Prostate gland (tissue), 2 donors: ENCODE results near the gene OTOP2. TPM values are rescaled to one million over a fixed set of nuclear protein-coding genes. Genes with fewer than 3 reads are reported as not detected.

Experiments
- DNase-seq: peaks from one replicate; pipeline ENCODE4 v3.0.0-alpha.2; 2019; ENCODE audit warnings: low spot score
- H3K27ac ChIP-seq, 2 donors: fragments of 200-600 bp; sonication (generic); 2 replicates each; pipeline ENCODE4 v1.5.1; 2017 to 2019
- H3K27me3 ChIP-seq: fragments of 200-600 bp; sonication (generic); replicated peaks from 2 replicates; pipeline ENCODE4 v1.5.1; 2019; ENCODE audit not compliant: insufficient read depth
- H3K36me3 ChIP-seq, 2 donors: fragments of 200-600 bp; sonication (generic); 1 replicate in 1 of 2; 2 replicates in 1 of 2; pipeline versions ENCODE4 v1.5.1 to v1.8.1; 2017 to 2019
- H3K4me1 ChIP-seq: fragments of 200-600 bp; sonication (generic); replicated peaks from 2 replicates; pipeline ENCODE4 v1.5.1; 2019
- H3K4me3 ChIP-seq, 2 donors: fragments of 200-600 bp; sonication (generic); 2 replicates each; pipeline ENCODE4 v1.5.1; 2017 to 2019
- H3K9me3 ChIP-seq: fragments of 200-600 bp; sonication (generic); 2 replicates; pipeline ENCODE4 v1.5.1; 2017
- POLR2A ChIP-seq: fragments of 450-650 bp; IDR thresholded peaks from one replicate; pipeline ENCODE4 v1.6.1; 2016; ENCODE audit warnings: antibody characterized with exemption, mild to moderate bottlenecking
- POLR2AphosphoS5 ChIP-seq: sonication (generic); formaldehyde crosslinking; IDR thresholded peaks from one replicate; pipeline ENCODE4 v1.6.1; 2017; ENCODE audit warnings: antibody characterized with exemption
- WGBS: methylation state at CpG from one replicate; pipeline ENCODE4 v1.1.5; 2018; 5-methylcytosine and 5-hydroxymethylcytosine counted together
- intact Hi-C: fragments of 100-400 bp; cut with DNase I; formaldehyde crosslinking; loops from one replicate; pipeline ENCODE4 v1.14.2; 2022
- total RNA-seq, 2 donors: library from RNA; depleted of rRNA; stranded (reverse); fragments of >200 nt; gene quantifications; one replicate each; pipeline ENCODE4 v1.1.0, GENCODE V29; 2016
- TF ChIP-seq, protein P1 (sequence below), 4 experiments: fragments of 200-600 bp in 2 of 4; fragments of 450-650 bp in 2 of 4; sonication (generic) in 2 of 4; IDR thresholded peaks; 1 replicate in 3 of 4; 2 replicates in 1 of 4; pipeline ENCODE4 v1.5.1; 2016 to 2019; ENCODE audit warnings: antibody characterized with exemption in 4 of 4, mild to moderate bottlenecking in 2 of 4, moderate library complexity in 2 of 4

Gene OTOP2
- total RNA-seq, 2 donors from 2014 or later, result 0.85 TPM; not detected in 1

DNA sequence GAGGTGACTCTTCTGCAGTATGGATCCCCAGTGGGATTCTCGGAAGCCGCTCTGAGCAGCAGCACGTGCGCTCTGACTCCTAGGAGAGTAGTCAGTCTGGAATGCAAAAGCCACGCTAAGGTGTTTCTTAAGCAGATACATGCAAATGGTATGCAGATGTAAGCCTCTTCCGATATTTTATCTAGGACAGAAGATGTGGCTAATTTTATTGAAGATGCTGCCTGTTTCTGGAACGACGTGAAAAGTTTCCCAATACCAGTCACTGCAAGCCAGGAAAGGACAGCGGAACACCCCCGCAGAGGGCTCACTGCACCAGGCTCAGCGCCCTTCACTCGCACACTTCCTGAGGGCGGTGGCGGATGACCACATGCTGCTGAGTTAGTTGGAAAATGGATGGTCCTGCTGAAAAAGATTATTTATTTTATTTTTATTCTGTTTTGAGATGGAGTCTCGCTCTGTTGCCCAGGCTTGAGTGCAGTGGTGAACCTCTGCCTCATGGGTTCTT lies 40.8 kb upstream of the OTOP2 start:
- TF ChIP-seq POLR2AphosphoS5, result no peak
- no peak for TF ChIP-seq POLR2A
- TF ChIP-seq, protein P1, sequence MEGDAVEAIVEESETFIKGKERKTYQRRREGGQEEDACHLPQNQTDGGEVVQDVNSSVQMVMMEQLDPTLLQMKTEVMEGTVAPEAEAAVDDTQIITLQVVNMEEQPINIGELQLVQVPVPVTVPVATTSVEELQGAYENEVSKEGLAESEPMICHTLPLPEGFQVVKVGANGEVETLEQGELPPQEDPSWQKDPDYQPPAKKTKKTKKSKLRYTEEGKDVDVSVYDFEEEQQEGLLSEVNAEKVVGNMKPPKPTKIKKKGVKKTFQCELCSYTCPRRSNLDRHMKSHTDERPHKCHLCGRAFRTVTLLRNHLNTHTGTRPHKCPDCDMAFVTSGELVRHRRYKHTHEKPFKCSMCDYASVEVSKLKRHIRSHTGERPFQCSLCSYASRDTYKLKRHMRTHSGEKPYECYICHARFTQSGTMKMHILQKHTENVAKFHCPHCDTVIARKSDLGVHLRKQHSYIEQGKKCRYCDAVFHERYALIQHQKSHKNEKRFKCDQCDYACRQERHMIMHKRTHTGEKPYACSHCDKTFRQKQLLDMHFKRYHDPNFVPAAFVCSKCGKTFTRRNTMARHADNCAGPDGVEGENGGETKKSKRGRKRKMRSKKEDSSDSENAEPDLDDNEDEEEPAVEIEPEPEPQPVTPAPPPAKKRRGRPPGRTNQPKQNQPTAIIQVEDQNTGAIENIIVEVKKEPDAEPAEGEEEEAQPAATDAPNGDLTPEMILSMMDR (IDR thresholded peaks at IDR 0.05), result no peak
- no peaks in the 10 kb centered on the region for H3K27me3 ChIP-seq

GRCh38 chr17:74888469-74888868 lies 35.6 kb upstream of the OTOP2 start:
- 45% methylated on average over 13 of the region's 13 CpGs for WGBS
- TF ChIP-seq, protein P1 (IDR thresholded peaks at IDR 0.05), result no peak
- no peak for TF ChIP-seq POLR2A
- no peak for TF ChIP-seq POLR2AphosphoS5
- Histone ChIP-seq H3K4me1 (peaks cover 5% of the 10 kb centered on the region), H3K36me3 (no peaks in the 10 kb centered on the region), H3K27ac (no peak overlapping the region), H3K9me3 (no peaks in the 10 kb centered on the region), H3K4me3 (no peak overlapping the region), H3K27me3 (peaks cover 11% of the 10 kb centered on the region)
- no peak for DNase-seq
- intact Hi-C loops, result no loop called here

More for the DNA sequence above, 40.8 kb upstream of the OTOP2 start:
- H3K36me3 ChIP-seq, result no peaks in the 10 kb centered on the region
- no peaks in the 10 kb centered on the region for H3K9me3 ChIP-seq
- intact Hi-C loops, result no loop called here
- no peak overlapping the region for H3K27ac ChIP-seq
- no peak for DNase-seq
- no peak overlapping the region for H3K4me3 ChIP-seq
- WGBS, result 70% methylated on average over 15 of the region's 15 CpGs
- H3K4me1 ChIP-seq, result no peaks in the 10 kb centered on the region

- no peaks in the 10 kb centered on the region for H3K9me3 ChIP-seq
- WGBS, result 88% methylated on average over 7 of the region's 7 CpGs
- H3K4me3 ChIP-seq, result no peak overlapping the region
- TF ChIP-seq, protein P1 (IDR thresholded peaks at IDR 0.05), result no peak
- no peak for TF ChIP-seq POLR2AphosphoS5
- no peak for TF ChIP-seq POLR2A
- H3K4me1 ChIP-seq, result peaks cover 7% of the 10 kb centered on the region
- no peaks in the 10 kb centered on the region for H3K36me3 ChIP-seq
- intact Hi-C loops, result no loop called here
- DNase-seq, result no peak
- H3K27ac ChIP-seq, result no peak overlapping the region
- H3K27me3 ChIP-seq, result peaks cover 19% of the 10 kb centered on the region
These were observed 33.5 kb upstream of the OTOP2 start for GRCh38 chr17:74890554-74890953.

DNA sequence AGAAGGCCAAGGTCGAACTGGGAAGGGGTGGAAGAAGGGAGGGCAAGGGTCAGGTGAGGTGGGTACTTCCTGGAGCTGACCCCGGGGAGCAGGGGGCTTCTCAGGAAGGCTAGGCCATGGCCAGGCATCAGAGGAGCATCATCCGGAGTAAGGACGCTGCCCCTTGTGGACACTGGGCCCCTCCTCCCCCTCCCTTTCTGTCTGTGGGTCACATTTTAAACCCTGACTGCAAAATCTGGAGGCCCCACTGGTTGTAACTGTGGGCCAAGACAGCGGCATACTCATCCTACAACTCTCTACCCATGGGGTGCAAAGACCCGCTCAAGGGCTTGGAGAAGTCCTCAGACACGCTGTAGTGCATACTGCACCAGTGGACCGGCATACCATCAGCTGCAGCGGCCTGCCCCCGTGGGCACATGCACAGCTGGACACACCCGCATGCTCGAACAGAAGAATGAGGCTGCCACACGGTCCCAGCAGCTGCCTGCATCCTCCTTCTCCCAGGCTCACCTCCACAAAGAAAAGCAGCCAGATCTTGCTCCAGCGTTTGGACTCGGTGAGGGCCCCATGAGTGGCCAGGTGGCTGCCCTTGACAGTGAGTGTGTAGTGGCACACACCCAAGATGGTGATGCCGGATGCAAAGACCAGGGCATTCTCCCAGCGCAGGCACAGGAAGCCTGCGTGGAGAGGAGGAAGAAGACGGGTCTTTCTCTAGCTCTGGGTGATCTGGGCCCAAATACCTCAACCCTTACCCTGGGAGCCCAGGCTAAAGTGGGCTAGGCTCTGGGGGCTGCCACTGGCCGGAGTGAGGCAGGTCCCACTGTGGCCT lies 31.8 kb upstream of the OTOP2 start:
- no peak for DNase-seq
- Histone ChIP-seq H3K4me3 (no peak overlapping the region), H3K9me3 (no peaks in the 10 kb centered on the region), H3K4me1 (peaks cover 7% of the 10 kb centered on the region), H3K36me3 (no peaks in the 10 kb centered on the region), H3K27me3 (peaks cover 19% of the 10 kb centered on the region), H3K27ac (no peak overlapping the region)
- WGBS, result 74% methylated on average over 20 of the region's 20 CpGs
- TF ChIP-seq, protein P1 (IDR thresholded peaks at IDR 0.05), result no peak
- TF ChIP-seq POLR2A (no peak), POLR2AphosphoS5 (no peak)
- intact Hi-C loops, result no loop called here
